ENCODE measurements around the gene EIF2D.

Gene EIF2D

GRCh38 chr1:206550446-206550845 is 61.8 kb downstream of the EIF2D start:
- no peak for DNase-seq (ENCODE audit: low read depth in 2 of 3, low spot score in 1 of 3)

- no peak for DNase-seq (ENCODE audit: low read depth in 2 of 3, low spot score in 1 of 3)
These were observed 65.2 kb downstream of the EIF2D start for GRCh38 chr1:206547104-206547503.

- DNase-seq (ENCODE audit: low read depth in 2 of 3, low spot score in 1 of 3), result no peak
These were observed 66.9 kb downstream of the EIF2D start for GRCh38 chr1:206545351-206545750.

- DNase-seq (ENCODE audit: low read depth in 2 of 3, low spot score in 1 of 3), result peak; percentile 71 to 90 (median 77)
These were observed 67.6 kb downstream of the EIF2D start for GRCh38 chr1:206544562-206545257.
